Uterus (tissue), 2 donors: ENCODE measurements around the gene JAG1.

Experiments used
- CTCF ChIP-seq, 4 experiments: fragments of 200-600 bp in 2 of 4; fragments of 450-650 bp in 2 of 4; sonication (generic) in 2 of 4; IDR thresholded peaks; one replicate each; pipeline ENCODE4 v1.5.1; 2016 to 2019; ENCODE audit warnings: antibody characterized with exemption in 4 of 4, mild to moderate bottlenecking in 2 of 4, moderate library complexity in 1 of 4
- POLR2A ChIP-seq, 2 donors: fragments of 450-650 bp; IDR thresholded peaks; one replicate each; pipeline ENCODE4 v1.6.1; 2016; ENCODE audit warnings: antibody characterized with exemption in 2 of 2, mild to moderate bottlenecking in 1 of 2, moderate library complexity in 1 of 2

- no peak for TF ChIP-seq CTCF (IDR thresholded peaks at IDR 0.05)
- TF ChIP-seq POLR2A (IDR thresholded peaks at IDR 0.05), result no peak
Measured at GRCh38 chr20:10629946-10630650, 43.7 kb downstream of the JAG1 start.
